GM18498 (cell line): ENCODE results near the gene FHIT.
A peak's percentile ranks its signal among the peaks of the same experiment; 100 is the strongest.
"Not testable (repeated sequence)": the region's sequence is repeated elsewhere in the genome, so short reads cannot be mapped to it uniquely, and the experiment has no call there.

Source experiments
- ATAC-seq: cut with Tn5 transposase; IDR thresholded peaks from one replicate; pipeline ENCODE4 v1.9.1; 2021; ENCODE audit warnings: mild to moderate bottlenecking, moderate library complexity; ENCODE audit not compliant: unreplicated experiment

FHIT gene

DNA sequence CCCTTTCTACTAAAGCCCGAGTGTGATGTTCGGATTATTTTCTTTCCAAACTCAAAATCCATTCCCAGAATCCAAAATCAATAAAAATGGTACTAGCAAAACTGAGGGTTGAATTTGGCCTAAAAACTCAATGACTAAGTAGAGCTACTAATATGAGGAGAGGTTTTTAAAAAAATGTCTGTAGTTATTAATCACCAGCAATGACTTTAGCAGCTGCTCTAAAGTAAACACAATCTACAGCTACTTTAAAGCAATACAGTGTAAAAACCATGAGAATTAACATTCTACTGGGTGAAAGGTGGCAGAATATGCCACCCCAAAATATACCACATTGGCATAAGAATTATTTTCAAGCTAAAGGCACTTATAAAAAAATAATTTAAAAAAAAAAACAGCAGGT is 23.5 kb downstream of the FHIT start:
- ATAC-seq: no peak

DNA sequence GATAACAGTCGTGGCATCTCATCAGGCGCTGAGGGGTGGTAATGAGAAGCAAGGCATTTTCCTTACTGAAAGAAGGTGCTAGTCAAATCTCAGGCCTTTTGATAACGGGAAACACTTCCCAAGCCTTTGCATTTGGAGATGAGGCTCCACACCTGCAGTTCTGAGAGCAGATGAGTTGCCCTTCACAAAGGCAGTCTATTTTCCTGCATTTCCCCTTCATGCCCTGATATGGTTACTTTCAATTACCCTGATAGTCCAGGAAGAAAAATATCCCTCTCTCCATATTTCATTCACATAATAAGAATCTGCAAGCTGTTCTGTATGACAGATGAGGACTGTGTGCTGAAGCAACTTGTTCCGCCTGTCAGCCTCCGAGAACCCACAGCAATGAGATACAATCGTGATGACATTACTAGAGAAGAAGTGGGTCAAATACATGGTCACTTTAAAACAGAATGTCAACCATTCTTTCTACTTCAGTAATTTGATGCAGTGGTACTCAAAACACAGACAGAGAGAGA is 25.0 kb downstream of the FHIT start:
- ATAC-seq: no peak

DNA sequence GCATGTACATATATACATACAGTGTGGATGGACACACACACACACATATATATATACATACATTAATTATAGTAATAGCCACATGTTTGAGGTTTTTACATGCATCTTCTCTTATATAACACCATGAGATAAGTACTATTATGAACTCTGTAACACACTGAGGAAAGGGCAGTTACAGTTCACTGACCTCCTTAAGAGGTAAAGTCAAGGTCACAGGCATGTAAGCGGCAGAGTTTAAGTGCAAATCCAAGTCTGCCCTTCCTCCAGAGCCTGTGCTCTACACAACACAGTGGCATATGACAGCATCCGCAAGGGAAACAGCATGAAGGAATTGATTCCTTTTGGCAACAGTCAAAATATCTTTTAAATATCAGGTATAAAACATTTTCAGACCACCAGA is 26.4 kb downstream of the FHIT start:
- ATAC-seq: no peak

DNA sequence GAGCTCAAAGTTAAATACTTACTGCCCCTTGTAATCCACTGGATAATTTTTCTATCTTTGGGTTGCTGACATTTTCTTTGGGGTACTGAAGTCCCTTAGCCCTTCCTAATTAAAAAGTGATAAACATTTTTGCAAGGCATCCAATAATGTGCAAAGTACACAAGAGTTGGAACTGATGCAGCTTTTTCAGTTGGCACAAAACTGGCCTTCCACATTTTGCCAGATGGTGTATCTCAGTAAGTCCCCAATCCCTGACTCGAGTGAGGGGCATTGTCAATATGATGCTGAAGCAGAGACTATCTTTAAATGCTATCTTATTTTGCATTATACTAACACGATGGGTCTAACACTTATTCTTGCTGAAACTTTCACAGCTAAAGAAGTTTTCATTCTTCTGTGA is 27.8 kb downstream of the FHIT start:
- no peak for ATAC-seq

DNA sequence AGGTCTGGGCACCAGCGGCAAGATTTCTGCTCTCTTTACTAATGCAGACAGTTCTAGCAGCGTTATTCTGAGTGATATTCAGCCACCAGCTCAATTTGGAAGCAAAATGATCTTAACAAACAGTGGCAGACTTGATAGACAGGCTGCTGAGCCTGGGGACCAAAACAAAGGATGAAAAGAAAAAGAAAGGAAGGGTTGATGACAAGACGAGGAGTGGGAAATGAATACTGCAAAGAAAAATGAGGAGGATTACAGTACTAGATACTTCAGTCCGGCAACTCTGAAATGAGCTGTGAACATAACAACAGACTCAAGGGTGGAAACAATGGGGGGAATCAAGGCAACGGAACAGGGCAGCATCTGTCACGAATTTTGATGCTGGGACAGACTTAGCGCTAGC is 28.8 kb downstream of the FHIT start:
- no peak for ATAC-seq

DNA sequence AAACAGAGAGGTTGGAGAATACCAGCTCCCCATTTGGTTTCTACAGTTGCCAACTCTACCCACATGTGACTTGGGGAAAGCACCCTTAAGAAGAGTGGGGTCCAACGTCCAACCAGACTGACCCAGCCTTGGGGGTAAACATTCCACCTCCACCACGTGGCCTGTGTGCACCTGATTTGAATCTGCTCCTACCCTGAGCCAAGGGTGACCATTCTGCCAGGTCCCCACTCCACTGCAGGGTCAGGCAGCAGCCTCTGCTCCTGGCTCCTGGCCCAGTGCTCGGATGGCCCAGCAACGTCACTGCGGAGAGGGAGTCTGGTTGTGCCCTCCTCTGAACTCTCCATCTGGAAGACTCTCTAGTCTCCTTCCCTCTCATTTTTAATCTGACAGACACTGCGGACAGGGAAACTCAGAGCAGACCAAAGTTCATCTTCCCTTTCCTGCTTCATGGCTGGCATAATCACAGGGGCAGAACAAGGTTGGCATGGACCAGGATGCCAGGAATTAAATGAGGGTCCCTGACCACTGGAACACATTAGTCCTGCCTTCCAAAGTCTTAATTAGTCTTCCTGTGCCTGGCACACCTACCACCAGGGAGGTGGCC is 29.4 kb downstream of the FHIT start:
- ATAC-seq: no peak

DNA sequence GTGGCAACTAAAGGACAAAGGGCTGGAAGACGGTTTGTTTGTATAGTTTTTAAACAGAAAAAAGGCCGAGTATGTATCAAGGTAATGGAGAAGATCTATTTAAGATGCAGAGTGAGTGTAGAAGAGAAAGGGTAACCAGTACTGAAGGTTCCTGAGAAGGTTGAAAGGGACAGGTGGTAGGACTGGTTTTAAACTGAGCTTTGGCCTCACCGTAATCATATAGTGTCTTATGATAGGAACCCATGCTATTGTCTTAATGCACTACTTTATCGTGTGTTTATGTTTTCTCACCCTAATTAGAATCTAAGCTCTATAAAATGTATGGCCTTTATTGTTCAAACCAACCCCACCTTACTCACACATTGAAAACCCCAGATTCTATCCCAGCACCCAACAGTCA is 32.7 kb downstream of the FHIT start:
- ATAC-seq: no peak

DNA sequence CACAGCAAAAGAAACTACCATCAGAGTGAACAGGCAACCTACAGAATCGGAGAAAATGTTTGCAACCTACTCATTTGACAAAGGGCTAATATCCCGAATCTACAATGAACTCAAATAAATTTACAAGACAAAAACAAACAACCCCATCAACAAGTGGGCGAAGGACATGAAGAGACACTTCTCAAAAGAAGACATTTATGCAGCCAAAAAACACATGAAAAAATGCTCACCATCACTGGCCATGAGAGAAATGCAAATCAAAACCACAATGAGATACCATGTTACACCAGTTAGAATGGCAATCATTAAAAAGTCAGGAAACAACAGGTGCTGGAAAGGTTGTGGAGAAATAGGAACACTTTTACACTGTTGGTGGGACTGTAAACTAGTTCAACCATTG is 35.1 kb downstream of the FHIT start:
- ATAC-seq: not testable (repeated sequence)

DNA sequence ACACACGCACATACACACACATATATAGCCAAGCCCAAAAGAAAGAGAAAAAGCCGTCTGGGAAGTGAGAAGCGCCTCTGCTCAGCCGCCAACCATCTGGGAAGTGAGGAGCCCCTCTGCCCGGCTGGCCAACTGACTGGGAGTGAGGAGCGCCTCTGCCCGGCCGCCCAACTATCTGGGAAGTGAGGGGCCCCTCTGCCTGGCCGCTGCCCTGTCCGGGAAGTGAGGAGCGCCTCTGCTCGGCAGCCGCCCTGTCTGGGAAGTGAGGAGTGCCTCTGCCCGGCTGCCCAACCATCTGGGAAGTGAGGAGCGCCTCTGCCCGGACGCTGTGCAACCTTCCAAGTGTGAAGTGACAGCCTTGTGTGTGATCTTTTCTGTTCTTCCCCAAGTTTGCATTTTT is 49.2 kb downstream of the FHIT start:
- no peak for ATAC-seq

DNA sequence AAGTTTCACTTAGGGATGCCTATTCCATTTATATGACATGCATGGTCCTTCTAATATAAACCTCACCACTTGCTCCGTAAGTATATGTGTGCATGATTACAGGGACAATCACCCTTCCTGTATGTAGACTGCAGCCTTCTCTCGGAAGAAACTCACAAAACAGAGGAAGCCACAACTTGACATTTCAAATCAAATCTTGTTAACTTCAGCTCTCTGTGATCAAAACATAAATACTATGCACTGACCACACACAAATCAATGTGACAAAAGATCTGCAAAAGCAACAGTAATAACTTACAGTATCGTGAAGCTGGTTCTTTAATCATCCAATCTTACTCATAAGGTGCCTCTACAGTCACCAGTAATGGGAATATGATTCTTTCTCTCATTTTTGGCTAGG is 50.2 kb downstream of the FHIT start:
- no peak for ATAC-seq

DNA sequence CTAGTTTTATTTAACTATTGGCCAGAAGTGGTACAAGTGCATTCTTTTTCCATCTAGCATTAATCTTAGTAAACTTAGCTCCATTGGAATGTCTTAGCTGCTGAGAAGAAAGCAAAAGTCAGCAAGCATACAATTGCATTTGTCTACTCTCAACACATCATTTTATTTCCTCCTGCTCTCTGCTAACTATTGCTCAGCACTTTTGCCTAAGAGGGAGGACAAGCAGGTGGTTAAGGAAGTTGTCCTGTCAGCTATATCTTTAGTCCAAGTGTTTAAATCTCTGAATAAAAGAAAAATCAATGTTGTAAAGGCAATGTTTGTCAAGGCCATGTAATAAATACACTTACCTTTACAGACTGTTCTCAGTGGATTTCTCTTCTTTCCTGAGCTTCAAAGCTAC is 51.0 kb downstream of the FHIT start:
- no peak for ATAC-seq

DNA sequence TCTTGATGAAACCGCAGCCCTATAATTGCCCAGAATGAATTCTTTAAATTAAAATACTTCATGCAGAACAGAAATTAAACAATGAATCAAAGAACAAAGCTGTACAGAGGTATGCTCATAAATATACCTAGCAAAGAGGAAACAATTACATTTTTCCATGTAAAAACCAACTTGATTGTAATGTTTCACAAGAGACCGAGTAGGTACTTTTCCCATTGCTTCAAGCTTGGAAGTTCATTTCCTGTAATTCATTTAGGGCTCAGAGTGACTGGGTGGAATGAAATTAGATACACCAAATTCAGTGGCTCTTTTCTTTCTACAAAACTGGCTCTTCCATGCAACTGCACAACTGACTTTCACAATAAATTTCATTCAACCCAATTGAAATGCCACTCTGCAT is 51.4 kb downstream of the FHIT start:
- ATAC-seq: no peak

DNA sequence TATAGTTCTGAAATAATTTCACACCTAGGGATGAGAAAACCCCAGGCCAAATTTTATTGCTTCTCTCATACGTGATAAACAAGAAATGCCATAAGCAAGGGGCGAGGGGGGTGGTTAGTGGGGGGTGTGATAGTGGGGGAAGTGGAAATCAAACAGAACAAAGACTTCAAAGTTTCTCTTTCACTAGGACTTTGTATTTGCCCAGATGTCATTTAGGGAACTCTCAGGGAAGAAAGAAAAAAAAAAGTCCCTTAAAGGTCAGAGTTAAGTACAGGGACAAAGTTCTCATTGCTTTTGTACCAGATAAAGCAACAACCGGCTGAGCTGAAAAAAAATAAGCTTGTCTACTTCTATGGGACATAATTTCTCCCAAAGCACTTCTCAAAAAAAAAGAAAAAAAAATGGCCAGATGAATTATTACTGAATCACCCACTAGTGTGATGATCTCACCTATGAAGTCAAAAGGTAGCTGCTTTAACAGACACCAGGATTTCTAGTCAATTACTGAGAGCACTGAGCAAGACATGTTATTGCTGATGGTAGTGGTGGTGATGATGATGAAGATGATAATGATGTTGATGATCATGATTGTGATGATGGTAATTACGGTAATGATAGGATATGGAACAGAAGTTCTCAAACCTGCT is 56.2 kb downstream of the FHIT start:
- ATAC-seq: no peak

DNA sequence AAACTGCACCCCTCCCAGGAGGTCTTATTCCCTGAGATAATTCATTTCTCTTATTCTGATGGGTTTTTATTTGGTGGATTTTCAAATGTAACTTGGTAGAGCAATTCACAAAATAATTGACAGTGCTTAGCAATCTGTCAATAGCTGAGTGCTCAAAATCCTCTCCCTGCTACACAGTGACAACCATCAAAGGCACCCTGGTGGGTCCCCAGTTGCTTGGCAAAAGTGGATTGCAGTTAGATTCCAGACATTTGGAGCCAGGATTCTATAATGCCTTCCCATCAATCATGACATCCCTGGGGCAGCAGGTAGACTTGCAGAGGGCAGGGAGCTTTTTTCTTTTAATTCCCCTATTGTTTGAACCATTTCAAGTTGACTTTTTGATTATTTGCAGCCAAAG is 59.0 kb downstream of the FHIT start:
- no peak for ATAC-seq

DNA sequence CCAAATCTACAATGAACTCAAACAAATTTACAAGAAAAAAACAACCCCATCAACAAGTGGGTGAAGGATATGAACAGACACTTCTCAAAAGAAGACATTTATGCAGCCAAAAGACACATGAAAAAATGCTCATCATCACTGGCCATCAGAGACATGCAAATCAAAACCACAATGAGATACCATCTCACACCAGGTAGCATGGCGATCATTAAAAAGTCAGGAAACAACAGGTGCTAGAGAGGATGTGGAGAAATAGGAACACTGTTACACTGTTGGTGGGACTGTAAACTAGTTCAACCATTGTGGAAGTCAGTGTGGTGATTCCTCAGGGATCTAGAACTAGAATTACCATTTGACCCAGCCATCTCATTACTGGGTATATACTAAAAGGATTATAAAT is 61.0 kb downstream of the FHIT start:
- not testable (repeated sequence) for ATAC-seq

DNA sequence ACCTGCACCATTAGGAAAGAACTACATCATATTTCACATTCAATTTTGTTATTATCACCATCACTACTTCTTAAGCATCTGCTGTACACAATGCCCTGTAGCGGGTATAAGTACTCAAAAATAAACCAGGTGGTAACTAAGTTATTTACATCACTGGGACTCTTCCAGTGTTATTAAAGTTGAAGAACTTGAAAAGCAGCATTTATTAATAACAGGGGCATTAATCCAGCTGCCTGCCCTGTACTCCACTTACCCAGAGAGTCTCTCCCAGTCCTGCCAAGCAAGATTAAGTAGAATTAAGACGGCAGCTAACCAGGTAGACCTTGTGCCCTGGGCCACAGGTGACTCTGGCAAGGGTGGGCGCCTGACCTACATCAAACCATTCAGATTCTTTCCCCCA is 65.2 kb downstream of the FHIT start:
- no peak for ATAC-seq

DNA sequence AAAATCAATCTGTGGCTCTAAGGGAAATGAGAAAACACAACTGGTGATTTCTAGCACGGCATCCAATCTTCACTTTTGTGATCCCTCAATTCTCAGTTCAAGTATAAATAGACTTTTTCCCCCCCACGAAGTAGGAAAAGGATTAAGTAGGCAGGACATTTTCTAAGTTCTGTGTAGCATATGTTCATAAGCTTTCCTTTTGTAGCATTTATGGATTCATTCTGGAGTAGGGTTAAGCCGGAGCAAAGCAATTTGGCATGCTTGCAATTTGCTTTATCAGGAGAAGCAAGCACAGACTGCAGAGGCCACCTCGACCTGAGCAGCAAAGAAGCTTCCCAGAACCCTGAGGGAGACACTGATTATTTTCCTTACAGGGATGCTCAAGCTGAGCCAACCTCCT is 66.3 kb downstream of the FHIT start:
- no peak for ATAC-seq

DNA sequence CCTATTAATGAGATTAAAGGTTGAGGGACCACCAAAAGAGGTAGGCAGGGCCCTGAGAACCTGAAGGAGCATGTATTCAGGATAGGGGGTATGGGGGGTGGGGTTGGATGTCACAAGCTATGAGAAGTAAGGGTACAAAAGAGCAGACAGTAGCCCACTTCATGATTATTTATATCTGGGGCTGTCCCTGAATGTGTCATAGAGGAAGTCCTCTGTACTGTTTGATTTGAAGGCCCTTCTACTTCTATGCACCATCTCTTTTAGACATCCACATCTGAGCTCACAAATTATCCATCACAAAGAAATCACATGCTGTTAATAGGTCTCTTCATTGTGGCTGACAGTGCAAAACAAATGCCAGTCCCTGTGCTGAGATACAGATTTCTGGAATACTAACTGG is 68.6 kb downstream of the FHIT start:
- ATAC-seq: peak; percentile 34

DNA sequence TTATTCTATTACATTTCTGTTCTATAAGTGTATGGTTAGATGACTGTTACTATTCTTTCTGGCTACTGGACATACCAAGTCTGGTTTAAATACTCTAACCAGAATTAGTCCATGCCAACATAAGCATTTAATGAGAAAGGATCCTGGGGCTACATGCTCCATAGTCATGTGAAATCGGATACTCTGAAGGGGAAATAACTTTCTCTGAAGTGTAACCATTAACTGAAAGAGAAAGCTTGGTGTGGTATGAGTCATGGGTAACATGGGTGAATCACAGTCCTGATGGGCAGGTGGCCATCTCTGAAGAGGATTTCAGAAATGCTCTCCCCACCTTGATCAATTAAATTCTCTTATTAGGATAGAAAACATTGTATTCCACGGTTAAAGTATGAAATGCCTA is 69.4 kb downstream of the FHIT start:
- ATAC-seq: peak; percentile 97

DNA sequence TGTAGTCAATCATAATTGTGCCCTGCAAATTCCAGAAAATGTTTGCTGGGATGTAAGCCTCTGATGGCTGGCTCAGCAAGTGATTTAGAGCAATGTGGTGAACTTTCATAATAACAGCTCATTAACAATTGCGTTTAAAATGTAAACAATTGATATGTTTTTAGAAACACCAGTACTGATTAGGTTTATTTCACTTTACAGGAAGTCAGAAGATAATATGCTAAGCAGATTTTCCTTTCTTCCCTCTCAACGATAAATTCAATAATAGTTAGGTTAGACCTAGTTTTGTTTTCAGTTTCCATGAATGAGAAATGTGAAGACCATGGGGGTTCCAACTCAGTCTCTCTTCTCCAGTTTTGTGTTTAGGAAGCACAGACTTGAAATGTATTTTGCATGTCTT is 71.0 kb downstream of the FHIT start:
- no peak for ATAC-seq

DNA sequence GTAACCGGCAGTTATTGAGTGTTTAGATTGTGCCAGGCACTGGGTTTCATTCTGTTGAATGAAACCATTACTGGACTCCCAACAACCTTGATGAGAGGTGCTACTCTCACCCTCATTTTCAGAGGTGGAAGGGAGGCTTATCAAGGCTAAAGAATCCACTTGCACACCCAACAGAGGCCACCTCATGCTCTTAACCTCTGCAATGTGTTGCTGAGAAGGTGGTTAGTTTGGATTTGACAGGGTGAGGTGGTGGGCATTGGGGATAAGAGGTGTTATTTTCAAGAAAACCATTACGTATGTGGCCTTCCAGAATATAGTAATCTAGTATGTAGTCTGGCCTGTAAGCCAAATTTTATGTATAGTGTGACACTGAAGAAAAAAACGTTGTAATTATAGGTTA is 73.1 kb downstream of the FHIT start:
- ATAC-seq: no peak

DNA sequence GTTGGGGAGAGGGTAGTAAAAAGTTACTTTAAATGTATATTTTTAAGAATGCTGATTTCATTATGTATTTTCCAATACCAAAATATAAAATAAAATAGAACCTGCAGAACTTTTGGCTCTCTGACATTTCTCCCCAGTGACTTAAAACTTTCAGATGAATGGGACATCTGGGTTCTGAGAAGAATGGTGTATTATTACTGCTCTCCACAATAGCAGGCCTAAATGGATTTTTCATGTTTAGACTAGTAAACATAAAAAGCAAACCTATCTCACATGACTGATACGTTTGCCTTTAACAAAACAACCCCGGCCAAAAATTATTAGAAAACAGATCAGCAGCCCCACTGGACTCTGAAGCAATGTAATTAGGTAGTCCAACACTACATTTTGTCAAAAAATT is 73.8 kb downstream of the FHIT start:
- no peak for ATAC-seq

DNA sequence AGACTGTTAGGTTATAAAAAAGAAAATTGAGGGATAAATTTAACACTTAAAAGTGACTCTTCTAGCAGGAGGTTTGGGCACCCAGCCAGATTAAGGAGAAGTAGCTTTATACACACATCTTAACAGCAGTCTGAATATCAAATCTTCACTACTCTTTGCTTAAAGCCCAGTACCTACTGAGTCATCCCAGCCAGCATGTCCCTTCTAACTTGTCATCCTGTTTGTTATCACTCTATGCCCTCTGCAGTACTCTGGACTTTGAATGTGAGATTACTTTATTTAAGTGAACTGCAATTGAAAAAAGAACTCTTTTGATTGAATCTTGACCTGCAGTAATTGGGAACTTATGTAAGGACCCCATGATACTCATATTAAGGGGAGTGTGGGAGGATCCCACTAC is 77.6 kb downstream of the FHIT start:
- no peak for ATAC-seq
